Measurements from ENCODE around the gene PPP3CB.

Gene PPP3CB

DNA sequence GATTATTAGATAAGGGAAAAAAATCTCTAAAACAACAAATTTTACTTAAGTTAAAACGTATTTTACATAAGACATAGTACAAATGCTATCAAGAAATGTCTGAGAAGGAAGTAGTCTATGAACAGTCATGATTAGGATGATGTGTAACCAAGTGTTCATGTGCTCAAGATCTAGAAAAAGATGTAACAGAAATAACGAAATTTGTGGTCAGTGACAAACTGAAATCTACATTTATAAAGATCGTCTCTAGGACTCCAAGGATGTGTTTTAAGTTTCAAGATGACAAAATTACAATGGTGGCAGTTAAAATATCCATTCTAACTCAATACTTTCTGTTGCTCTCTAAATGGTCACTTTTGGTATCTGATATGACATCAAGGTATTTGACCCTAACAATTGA is 17.2 kb downstream of the PPP3CB start:
- no peak for DNase-seq

DNA sequence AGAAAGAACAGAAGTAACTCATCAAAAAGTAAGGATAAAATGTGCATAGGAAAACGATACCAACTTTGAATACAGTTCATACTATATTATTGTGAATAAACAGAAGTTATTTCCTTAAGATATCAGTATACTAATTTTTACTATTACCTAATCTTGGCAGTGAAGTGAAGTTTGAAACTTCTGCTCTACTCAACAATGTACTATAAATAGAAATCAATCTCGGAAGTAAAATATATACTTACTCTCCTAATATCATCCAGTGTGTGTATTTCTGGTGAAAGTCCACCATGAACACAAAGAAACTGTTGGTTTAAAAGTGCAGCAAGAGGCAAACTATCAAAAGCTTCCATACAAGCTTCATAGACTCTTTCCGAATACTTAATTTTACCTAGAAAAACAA is 24.6 kb downstream of the PPP3CB start:
- DNase-seq = no peak

DNA sequence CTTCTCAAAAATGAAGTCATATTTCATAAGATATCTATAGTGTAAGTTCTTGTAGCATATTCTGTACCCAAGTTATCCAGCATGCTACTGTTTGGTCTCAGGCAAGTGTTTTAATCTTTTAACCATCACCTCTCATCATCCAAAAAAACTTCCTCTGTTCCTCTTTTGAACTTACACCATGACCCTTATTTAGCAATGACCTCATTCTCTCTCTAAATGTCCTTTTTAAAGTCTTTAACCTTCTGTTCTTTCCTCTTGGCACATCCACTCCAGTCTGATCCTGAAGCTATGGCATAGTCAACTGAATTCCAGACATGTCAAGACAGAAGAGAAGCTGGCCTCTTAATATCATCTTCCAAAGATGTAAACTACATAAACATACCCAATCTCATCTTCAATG is 26.2 kb downstream of the PPP3CB start:
- no peak for DNase-seq

DNA sequence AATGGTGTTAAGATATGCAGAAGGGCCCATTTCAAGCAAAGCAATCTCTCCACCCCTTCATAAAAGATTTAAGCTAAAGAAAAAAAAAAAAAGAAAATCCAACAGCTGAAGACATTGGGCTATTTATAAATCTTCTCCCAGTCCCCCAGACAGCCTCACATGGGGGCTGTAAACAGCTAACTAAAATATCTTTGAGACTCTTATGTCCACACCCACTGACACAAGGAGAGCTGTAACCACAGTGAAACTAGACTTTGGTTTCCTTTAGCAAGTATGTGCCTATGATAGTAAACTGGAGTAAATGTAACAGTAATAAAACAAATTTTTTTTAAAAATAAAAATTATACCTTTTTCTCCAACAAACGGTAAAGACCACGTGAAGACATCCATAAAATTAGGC is 28.6 kb downstream of the PPP3CB start:
- no peak for DNase-seq

DNA sequence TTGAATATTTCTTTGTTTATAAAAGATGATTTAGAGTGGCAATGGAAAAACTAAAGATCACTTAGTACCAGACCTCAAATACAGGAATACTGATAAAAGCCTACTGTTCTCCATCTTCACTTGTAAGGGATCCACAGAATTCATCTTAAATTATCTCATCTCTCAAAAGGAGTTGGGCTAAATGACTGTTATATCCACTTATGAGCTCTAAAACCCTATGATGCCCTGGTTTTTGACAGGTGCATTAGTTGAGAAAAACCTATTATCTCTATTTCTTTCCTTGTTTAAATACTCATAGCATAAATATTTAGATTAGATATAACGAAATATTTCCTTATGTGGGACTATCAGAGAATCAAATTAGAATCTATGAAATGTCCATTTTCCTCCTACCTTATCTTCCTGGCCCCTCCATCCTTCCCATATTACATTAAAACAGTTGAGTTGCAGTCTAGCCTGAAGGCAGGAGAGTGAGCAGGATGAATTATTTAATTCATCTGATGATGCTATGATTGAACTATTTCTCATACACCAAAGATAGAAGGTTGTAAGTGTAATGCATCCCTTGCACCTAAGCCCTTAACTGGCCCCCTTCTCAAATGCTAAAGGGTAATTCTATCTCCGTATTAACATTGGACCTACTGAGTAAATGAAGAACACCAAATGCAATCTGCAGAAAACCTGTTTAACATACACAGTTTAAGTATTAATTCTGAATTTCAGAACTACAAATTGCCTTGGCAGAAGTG is 29.7 kb downstream of the PPP3CB start:
- no peak for DNase-seq

DNA sequence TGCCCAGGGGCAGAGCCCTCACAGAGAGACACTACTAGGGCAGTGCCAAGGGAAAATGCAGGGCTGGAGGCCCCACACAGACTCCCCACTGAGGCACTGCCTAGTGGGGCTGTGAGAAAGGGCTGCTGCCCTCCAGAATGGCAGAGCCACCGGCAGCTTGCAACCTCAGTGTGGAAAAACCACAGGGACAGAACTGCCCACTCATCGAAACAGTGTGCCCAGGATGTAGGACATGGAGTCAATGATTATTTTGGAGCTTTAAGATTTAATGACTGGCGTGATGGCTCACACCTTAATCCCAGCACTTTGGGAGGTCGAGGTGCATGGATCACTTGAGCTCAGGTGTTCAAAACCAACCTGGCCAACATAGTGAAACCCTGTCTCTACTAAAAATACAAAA is 34.9 kb downstream of the PPP3CB start:
- no peak for DNase-seq

DNA sequence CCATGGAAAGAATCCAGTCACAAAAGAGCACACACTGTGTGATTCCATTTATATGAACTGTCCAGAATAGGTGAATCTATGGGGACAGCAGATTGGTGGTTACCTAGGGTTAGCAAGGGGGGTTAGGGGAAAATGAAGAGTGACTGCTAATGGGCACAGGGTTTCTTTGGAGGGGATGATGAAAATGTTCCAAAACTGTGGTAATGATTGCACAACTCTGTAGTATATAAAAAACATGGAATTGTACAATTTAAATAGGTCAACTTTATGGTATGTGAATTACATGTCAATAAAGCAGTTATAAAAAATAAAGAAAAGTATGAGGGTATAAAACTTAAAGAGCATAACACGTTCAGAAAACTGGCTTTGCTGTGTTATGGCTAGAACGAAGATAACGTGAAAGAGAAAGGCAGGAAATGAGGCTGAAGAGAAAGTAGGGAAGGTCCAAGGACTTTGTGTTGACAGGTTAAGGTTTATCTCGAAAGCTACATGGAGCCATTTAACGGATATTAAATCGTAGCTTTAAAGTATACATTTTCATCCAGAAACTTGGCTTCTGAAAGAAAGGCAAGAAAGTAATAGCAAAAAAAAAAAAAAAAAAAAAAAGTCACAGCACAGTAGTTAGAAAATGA is 36.0 kb downstream of the PPP3CB start:
- peak; percentile 18 for DNase-seq

DNA sequence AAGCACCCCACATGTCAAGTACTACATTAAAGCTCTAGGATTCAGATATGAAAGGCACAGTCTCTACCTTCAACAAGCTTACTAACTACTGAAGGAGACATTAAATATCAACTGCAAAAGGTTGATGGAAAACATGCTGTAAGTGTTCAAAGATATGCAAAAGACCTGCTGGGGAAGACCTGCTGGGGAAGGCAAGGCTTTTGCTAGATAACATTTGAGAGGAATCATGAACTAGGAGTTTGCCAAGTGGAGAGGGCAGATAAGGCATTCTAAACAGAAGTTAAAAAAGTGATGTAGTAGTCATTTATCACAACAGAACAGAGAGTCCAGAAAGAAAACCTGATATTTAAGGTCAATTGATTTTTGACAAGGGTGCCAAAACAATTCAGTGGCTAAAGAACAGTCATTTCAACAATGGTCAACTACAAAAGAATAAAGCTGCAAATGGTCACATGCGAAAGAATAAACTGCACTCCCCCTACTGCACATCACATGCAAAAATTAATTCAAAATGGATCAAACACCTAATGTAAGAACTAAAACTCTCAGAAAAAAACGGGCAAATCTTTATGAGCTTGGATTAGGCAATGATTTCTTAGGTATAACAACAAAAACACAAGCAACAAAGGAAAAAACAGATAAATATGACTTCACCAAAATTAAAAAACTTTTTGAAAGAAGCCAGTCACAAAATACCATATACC is 39.5 kb downstream of the PPP3CB start:
- no peak for DNase-seq

DNA sequence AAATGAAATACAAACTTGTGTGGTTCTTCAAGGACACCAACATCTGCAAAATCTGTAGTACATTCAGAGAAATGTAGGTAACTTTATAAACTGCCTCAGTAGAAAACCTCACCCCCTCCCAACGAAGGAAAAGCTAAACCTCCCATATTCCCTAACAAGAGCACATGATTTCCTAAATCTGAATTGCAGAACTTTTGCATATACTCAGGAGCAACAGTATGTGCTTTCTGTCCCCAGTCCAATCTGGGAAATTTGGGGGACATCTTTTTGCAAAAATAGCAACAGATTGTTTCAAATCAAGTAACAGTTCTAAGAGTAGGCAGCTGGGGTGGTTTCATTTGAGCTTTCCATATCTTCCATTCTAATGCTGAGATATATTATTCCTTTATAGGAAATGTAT is 46.7 kb downstream of the PPP3CB start:
- no peak for DNase-seq

DNA sequence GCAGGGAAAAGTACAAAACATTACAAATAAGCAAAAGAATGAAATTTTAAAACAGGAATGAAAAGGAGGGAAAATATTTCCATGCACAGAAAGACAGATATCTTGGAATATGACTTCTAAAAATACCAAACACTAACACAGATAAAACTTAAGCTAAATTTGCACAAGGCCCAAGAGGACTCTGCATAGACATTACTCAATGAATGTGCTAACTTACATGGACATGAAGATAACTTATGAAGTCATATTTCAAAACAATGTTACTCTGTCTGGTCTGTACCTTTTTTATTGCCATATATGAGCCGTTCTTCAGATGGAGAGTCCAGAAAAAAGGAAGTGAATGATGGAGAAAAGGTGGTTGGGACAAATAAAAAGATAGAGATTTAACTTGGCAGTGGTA is 47.4 kb downstream of the PPP3CB start:
- DNase-seq = no peak

DNA sequence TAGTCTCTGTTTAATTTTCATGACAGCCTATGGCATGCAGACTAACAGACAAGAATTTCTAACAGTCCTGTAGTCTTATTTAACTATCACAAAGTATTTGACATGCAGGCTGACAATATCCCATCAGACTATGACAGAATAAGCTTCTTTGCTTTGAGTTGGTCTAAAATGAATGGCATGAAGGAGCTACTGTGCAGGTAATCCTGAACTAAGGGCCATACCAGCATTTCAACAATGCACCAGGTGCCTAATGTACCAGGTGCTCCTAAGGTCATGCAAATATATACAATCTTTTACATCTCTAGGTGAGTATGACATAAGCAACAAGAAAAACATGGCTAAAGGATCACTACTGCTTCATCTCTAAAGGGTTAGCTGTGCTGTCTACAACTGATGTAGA is 48.9 kb downstream of the PPP3CB start:
- no peak for DNase-seq

DNA sequence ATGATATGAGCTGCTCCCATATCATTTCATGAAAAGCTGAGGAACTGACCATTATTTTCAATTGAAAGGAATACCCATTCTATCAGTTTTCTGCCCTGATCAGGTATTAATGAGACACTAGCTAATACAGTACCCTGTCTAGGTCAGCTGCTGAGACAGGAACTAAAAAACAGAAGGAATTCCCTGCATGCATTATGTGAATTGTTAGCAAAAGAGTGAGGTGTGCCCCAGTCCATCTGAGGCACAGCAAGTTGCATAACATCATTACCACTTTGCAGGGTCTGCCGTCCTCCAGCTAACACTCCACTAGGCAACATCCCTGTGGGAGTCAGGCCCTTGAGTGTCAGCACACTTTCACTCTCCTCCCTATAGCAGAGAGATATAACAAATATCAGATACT is 51.4 kb downstream of the PPP3CB start:
- DNase-seq = no peak

DNA sequence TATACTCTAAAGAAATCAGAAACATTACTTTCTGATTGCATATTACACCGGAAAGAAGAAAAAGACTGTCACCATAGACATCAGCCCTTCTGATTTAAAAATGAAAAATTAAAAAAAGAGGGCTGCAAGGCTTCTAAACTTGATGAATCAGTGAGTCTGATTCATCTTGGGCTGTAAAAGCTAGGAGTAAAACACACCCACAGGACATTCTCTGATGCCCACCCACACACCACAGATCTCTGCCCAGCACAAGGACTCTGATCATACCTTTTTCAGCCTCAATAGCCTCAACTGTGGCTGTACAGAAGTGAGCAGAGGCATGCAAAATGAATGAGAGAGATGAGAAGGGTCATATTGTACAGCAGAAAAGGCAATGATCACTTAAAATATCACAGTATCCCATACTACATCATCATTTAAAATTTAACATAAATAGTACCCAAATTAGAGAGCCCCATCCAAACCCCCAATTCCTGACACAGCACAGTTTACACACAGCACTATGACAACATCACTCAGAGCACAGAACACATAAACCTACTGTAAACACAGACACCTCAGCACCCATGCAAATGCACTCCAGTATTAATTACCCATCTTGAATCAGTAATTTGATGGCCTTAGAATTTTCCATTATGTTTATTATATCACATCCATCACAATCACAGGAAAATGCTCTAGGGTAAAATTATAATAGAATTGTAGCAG is 56.1 kb downstream of the PPP3CB start:
- DNase-seq = peak; percentile 69

DNA sequence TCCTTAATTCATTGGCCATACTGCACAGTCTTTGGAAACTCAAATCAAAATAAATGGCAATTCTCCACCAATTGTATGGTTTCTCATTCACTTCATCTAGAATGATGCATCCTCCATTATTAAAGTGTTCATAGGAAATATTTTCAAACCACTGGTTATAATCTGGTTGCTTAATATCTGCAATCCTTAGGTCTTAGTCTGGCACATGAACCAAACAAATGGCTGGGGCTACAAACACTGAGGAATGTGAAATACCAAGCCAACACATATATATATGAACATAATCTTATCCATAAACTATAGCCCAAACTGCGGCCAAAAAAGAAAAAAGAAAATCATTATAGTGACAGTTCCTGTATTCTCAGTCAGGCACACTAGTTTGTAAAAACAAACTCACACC is 56.8 kb downstream of the PPP3CB start:
- DNase-seq = peak; percentile 58

DNA sequence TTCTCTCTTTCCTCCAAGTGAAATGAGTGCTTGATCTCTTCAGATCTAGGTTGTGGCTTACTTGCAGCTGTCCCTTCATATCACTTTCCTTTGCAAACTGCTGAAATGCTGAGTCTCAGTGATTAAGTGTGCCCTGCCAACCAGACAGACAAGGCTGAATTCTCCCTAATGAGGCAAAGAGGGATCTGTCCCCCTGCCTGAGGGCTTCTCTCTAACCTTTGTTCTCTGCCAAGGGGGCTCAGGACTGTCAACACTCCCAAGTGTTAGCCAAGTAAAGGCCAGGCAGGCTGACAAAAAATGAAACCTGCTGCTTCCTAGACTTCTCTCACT is 62.3 kb downstream of the PPP3CB start, which contains the start of gene MSS51:
TSS of gene MSS51 (minus strand) at position 24 of the 330 bp plus-strand sequence. CDS start 5,277 bp downstream, outside the sequence.
- DNase-seq = no peak

DNA sequence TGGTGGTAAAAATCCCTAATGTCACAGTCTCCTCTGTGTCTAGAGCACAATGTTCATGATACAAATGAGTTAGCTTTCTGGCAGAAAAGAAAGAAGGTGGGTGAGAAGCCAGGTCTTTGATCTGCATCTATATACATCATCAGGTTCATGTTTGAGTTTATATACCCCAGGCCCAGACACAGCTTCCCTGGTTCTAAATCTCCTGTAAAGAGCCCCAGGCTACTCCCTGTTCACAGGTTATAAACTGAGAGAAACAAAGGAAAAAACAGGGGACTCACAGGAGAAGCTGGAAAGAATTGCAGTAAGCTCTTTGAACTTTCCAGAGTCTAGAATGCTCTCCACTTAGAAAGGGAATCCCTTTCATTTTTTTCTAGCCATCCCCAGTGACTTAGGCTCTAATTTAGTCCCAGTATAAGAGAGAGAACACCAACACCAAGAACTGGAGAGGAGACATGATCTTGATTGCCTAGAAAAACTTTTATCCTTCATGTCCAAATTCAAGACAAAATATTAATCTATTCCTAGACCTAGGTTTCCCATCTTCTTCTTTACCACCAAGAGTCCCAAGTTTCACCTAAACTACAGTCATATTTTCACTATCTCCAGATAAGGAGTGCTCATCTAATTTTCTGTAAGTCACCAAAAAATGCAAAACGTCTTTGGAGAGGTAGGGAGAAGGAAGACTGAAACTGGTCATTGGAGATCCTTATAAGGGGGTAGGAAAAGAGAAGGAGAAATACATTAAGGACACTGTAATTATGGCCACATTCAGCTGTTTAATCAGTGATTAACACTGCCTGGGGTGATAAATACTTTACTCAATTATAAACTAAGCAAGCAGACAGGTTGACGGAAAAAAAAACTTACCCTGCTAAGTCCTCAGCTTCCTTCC is 62.9 kb downstream of the PPP3CB start:
- DNase-seq = no peak

DNA sequence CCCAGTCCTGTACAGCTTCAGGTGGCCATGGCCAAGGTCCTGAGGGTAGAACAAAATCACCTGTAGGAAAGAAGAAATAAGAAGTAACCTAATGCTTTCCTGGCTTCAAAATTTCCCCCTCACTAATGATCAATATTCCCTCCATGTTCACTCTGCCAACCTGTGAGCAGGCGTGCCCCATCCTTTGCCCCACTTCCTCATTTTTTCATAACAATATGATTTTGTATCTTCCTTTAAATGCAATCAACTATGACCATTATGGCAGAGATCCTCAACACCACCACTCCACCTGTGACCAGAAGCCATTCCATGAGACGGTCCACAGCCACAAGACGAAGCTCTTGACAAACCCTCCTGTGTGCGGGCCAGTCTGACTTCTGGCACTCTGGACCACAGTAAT is 69.5 kb downstream of the PPP3CB start:
- no peak for DNase-seq

DNA sequence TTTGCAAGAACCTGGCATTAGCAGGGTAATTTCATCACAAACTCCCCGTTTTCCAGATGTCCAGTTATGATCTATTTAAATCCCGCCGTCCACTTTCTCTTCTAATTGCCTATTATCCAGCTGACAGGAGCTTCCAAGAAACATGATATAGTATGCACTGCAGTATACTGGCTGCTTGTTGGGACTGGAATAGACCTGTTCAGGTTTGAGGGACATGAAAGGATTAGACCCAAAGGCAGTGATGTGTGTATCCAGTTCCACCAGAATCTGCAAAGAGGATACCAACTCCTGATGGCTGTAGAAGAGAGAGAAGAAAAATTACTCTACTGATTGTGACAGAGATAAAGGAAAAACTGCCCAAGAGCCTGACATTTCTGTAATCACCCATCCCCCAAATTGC is 71.3 kb downstream of the PPP3CB start:
- DNase-seq = no peak

DNA sequence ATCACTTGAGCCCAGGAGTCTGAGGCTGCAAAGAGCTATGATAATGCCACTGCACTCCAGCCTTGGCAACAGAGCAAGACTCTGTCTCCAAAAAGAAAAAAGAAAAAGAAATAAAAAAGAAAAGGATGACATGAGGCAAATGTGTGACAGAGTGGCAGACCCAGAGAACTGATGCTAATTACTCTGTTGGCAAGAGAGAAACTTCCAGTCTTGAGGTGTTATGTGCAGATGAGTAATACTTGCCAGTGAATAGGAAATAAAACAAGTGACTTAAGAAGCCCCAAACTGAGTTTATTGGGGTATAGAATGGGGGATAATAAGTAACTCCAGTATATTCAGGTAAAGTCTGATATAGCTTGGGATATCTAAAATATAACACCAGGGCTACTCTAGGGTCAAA is 72.5 kb downstream of the PPP3CB start:
- DNase-seq = no peak

DNA sequence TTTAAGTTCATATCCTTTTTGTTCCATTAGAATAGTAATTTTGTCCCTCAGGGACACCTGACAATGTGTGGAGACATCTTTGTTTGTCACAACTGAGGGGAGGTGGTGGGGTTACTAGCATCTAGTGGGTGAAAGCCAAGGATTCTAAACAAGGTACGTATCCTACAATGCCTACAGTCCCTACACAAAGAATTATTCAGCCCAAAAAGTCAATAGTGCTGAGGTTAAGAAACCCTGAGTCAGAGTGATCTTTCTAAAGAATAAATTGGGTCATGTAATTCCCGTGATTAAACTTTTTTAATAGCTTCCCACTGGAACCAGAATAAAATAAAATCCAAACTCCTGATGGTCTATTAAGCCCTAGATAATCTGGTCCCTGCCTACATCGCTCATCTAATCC is 79.3 kb downstream of the PPP3CB start:
- no peak for DNase-seq

DNA sequence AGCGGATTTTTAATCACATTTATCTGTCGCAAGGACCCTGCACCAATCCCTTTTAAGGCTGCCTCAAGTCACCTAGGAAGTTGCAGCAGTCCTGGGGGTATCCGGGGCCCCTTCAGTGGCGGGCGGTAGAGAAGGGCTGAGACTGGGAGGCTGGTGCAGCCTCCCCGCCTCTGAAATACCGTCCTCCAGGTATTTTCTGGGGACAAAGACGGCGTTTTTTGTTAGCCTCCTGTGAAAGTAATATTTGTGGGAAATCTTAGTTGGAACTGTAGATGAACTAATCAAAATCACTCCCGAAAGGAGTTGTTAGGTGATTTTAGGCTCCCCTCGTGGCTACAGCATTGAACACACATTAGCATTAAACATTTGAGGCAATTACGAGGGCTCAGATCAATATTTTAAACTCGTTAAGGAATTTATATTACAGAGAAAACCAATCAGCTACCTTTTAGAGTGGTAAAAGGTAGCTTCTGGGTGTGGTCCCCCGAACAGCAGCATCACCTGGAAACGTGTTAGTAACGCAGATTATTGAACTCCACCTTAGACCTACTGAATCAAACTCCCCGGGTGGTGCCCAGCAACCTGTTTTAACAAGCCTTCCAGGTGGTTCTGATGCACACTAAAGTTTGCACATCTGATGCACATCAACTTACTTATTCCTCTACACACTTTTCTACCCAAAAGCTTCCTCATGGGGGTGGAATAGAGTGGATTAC is 81.4 kb downstream of the PPP3CB start:
- no peak for DNase-seq
